H1 (cell line): ENCODE results near the gene MCL1. TPM values are rescaled to one million over a fixed set of nuclear protein-coding genes. Genes with fewer than 3 reads are reported as not detected.

Experiments used
- CEBPB ChIP-seq: IDR thresholded peaks from 2 replicates; pipeline ENCODE4 v1.6.1; 2012; ENCODE audit warnings: low read depth, low read length
- HDAC6 ChIP-seq: IDR thresholded peaks from one replicate; pipeline ENCODE4 v1.7.1; 2012; ENCODE audit warnings: low read depth, mild to moderate bottlenecking, inconsistent platforms, low read length, moderate library complexity
- KDM1A ChIP-seq: fragments of 200-600, 300-600 bp; sonication (generic); IDR thresholded peaks from 2 replicates; pipeline ENCODE4 v1.7.1; 2016; ENCODE audit warnings: mild to moderate bottlenecking, low read length, borderline replicate concordance
- PHF8 ChIP-seq: fragments of 200-600 bp; sonication (generic); conservative IDR thresholded peaks from 2 replicates; pipeline ENCODE4 v1.7.1; 2012; ENCODE audit warnings: low read depth, mild to moderate bottlenecking, inconsistent platforms, low read length, moderate library complexity
- POLR2A ChIP-seq, 2 experiments: IDR thresholded peaks; 1 replicate in 1 of 2; 2 replicates in 1 of 2; pipeline ENCODE4 v1.6.1; 2011; ENCODE audit warnings: low read depth in 2 of 2, low read length in 2 of 2, mild to moderate bottlenecking in 2 of 2; ENCODE audit errors: control extremely low read depth in 1 of 2
- POLR2AphosphoS5 ChIP-seq: IDR thresholded peaks from 2 replicates; pipeline ENCODE4 v1.6.1; 2011; ENCODE audit warnings: low read depth, low read length
- RXRA ChIP-seq: IDR thresholded peaks from 2 replicates; pipeline ENCODE4 v1.6.1; 2011; ENCODE audit warnings: low read depth, mild to moderate bottlenecking, low read length, moderate library complexity; ENCODE audit not compliant: insufficient read depth
- SAP30 ChIP-seq: fragments of 300-600 bp; sonication (generic); IDR thresholded peaks from 2 replicates; pipeline ENCODE4 v1.7.1; 2012; ENCODE audit warnings: low read length, moderate library complexity, mild to moderate bottlenecking, inconsistent platforms; ENCODE audit not compliant: insufficient read depth, insufficient replicate concordance
- SUZ12 ChIP-seq: fragments of 200-600 bp; sonication (generic); IDR thresholded peaks from 2 replicates; pipeline ENCODE4 v1.6.1; 2012; ENCODE audit warnings: mild to moderate bottlenecking, inconsistent platforms, low read length, moderate library complexity, mixed read lengths
- polyA plus RNA-seq, 7 experiments: library from polyadenylated mRNA; depleted of rRNA in 3 of 7; stranded (reverse) in 5 of 7; unstranded in 2 of 7; fragments of >200 nt in 5 of 7; fragments of 200-250 nt in 2 of 7; gene quantifications; 1 replicate in 5 of 7; 2 replicates in 1 of 7; 4 replicates in 1 of 7; pipeline versions ENCODE4 v1.2.1 to v1.2.3, GENCODE V29; 2011 to 2013; ENCODE audit warnings: missing spikeins in 2 of 7, mixed read lengths in 2 of 7
- total RNA-seq: library from RNA; stranded (reverse); fragmentation: NEBNext Ultra II Directional; extraction: Animal tissue kit (Norgen Biotek cat#: 25700); gene quantifications from 2 replicates; pipeline ENCODE4 v1.2.1, GENCODE V29; 2021
- TF ChIP-seq, protein P1 (sequence below): fragments of 300-600 bp; sonication (generic); IDR thresholded peaks from 2 replicates; pipeline ENCODE4 v1.7.1; 2012; ENCODE audit warnings: low read length, moderate library complexity, mild to moderate bottlenecking, inconsistent platforms; ENCODE audit not compliant: insufficient replicate concordance
- TF ChIP-seq, protein P2 (sequence below): IDR thresholded peaks from 2 replicates; pipeline ENCODE4 v1.6.1; 2012; ENCODE audit warnings: inconsistent platforms
- TF ChIP-seq, protein P3 (sequence below): IDR thresholded peaks from 2 replicates; pipeline ENCODE4 v1.6.1; 2011; ENCODE audit warnings: low read depth, mild to moderate bottlenecking, low read length; ENCODE audit not compliant: insufficient read depth

The MCL1 gene
- total and polyA plus RNA-seq, 2 of the 8 experiments (the other 6 are each of a cell fraction or from before 2014, with no cell fraction given), result 61.1 to 218 TPM

DNA sequence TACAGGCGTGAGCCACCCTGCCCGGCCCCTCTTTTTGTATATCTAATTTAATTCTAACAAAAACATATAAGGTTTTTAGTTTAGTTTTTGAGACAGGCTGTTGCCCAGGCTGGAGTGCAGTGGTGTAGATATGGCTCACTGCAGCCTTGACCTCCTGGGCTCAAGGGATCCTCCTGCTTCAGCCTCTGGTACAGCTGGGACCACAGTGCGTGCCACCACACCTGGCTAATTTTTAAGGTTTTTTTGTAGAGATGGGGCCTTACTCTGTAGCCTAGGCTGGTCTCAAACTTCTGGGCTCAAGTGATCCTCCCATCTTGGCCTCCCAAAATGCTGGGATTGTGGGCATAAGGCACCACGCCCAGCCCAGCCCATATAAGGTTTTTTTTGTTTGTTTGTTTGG, 31.2 kb upstream of the MCL1 start (continued):
- TF ChIP-seq, protein P1, sequence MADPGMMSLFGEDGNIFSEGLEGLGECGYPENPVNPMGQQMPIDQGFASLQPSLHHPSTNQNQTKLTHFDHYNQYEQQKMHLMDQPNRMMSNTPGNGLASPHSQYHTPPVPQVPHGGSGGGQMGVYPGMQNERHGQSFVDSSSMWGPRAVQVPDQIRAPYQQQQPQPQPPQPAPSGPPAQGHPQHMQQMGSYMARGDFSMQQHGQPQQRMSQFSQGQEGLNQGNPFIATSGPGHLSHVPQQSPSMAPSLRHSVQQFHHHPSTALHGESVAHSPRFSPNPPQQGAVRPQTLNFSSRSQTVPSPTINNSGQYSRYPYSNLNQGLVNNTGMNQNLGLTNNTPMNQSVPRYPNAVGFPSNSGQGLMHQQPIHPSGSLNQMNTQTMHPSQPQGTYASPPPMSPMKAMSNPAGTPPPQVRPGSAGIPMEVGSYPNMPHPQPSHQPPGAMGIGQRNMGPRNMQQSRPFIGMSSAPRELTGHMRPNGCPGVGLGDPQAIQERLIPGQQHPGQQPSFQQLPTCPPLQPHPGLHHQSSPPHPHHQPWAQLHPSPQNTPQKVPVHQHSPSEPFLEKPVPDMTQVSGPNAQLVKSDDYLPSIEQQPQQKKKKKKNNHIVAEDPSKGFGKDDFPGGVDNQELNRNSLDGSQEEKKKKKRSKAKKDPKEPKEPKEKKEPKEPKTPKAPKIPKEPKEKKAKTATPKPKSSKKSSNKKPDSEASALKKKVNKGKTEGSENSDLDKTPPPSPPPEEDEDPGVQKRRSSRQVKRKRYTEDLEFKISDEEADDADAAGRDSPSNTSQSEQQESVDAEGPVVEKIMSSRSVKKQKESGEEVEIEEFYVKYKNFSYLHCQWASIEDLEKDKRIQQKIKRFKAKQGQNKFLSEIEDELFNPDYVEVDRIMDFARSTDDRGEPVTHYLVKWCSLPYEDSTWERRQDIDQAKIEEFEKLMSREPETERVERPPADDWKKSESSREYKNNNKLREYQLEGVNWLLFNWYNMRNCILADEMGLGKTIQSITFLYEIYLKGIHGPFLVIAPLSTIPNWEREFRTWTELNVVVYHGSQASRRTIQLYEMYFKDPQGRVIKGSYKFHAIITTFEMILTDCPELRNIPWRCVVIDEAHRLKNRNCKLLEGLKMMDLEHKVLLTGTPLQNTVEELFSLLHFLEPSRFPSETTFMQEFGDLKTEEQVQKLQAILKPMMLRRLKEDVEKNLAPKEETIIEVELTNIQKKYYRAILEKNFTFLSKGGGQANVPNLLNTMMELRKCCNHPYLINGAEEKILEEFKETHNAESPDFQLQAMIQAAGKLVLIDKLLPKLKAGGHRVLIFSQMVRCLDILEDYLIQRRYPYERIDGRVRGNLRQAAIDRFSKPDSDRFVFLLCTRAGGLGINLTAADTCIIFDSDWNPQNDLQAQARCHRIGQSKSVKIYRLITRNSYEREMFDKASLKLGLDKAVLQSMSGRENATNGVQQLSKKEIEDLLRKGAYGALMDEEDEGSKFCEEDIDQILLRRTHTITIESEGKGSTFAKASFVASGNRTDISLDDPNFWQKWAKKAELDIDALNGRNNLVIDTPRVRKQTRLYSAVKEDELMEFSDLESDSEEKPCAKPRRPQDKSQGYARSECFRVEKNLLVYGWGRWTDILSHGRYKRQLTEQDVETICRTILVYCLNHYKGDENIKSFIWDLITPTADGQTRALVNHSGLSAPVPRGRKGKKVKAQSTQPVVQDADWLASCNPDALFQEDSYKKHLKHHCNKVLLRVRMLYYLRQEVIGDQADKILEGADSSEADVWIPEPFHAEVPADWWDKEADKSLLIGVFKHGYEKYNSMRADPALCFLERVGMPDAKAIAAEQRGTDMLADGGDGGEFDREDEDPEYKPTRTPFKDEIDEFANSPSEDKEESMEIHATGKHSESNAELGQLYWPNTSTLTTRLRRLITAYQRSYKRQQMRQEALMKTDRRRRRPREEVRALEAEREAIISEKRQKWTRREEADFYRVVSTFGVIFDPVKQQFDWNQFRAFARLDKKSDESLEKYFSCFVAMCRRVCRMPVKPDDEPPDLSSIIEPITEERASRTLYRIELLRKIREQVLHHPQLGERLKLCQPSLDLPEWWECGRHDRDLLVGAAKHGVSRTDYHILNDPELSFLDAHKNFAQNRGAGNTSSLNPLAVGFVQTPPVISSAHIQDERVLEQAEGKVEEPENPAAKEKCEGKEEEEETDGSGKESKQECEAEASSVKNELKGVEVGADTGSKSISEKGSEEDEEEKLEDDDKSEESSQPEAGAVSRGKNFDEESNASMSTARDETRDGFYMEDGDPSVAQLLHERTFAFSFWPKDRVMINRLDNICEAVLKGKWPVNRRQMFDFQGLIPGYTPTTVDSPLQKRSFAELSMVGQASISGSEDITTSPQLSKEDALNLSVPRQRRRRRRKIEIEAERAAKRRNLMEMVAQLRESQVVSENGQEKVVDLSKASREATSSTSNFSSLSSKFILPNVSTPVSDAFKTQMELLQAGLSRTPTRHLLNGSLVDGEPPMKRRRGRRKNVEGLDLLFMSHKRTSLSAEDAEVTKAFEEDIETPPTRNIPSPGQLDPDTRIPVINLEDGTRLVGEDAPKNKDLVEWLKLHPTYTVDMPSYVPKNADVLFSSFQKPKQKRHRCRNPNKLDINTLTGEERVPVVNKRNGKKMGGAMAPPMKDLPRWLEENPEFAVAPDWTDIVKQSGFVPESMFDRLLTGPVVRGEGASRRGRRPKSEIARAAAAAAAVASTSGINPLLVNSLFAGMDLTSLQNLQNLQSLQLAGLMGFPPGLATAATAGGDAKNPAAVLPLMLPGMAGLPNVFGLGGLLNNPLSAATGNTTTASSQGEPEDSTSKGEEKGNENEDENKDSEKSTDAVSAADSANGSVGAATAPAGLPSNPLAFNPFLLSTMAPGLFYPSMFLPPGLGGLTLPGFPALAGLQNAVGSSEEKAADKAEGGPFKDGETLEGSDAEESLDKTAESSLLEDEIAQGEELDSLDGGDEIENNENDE, result no peak
- TF ChIP-seq, protein P2, sequence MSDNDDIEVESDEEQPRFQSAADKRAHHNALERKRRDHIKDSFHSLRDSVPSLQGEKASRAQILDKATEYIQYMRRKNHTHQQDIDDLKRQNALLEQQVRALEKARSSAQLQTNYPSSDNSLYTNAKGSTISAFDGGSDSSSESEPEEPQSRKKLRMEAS, result no peak
- TF ChIP-seq SAP30 (no peak), RXRA (no peak), SUZ12 (no peak), HDAC6 (no peak), KDM1A (no peak), POLR2AphosphoS5 (no peak), CEBPB (no peak), PHF8 (no peak), POLR2A (IDR thresholded peaks at IDR 0.05; ENCODE audit: control extremely low read depth in 1 of 2, low read depth in 2 of 2, low read length in 2 of 2) (no peak)
- TF ChIP-seq, protein P3, sequence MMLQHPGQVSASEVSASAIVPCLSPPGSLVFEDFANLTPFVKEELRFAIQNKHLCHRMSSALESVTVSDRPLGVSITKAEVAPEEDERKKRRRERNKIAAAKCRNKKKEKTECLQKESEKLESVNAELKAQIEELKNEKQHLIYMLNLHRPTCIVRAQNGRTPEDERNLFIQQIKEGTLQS, result no peak
